Hepatocyte (in vitro differentiated cells): ENCODE results near the gene LSG1. TPM values are rescaled to one million over a fixed set of nuclear protein-coding genes. Genes with fewer than 3 reads are reported as not detected.
A peak's percentile ranks its signal among the peaks of the same experiment; 100 is the strongest.

Experiments used
- DNase-seq: peaks from one replicate; pipeline ENCODE4 v3.0.0-alpha.2; 2016; ENCODE audit warnings: low spot score
- H2AFZ ChIP-seq: fragments of 200-600 bp; sonication (generic); 2 replicates; pipeline ENCODE4 v1.6.0; 2016; ENCODE audit warnings: antibody characterized with exemption, mild to moderate bottlenecking
- H3K27ac ChIP-seq: fragments of 200-600 bp; sonication (generic); 2 replicates; pipeline ENCODE4 v1.5.1; 2016; ENCODE audit warnings: mild to moderate bottlenecking
- H3K27me3 ChIP-seq: fragments of 200-600 bp; sonication (generic); 2 replicates; pipeline ENCODE4 v1.6.1; 2016
- H3K36me3 ChIP-seq: fragments of 200-600 bp; sonication (generic); replicated peaks from 2 replicates; pipeline ENCODE4 v1.5.1; 2016; ENCODE audit warnings: low read depth; ENCODE audit not compliant: insufficient read depth
- H3K4me1 ChIP-seq: fragments of 200-600 bp; sonication (generic); 2 replicates; pipeline ENCODE4 v1.5.1; 2016; ENCODE audit warnings: mild to moderate bottlenecking, moderate library complexity; ENCODE audit not compliant: insufficient read depth
- H3K4me2 ChIP-seq: fragments of 200-600 bp; sonication (generic); 2 replicates; pipeline ENCODE4 v1.6.0; 2016
- H3K4me3 ChIP-seq: fragments of 200-600 bp; sonication (generic); 2 replicates; pipeline ENCODE4 v1.5.1; 2016; ENCODE audit warnings: mild to moderate bottlenecking
- H3K79me2 ChIP-seq: fragments of 200-600 bp; sonication (generic); 2 replicates; pipeline ENCODE4 v1.6.0; 2017; ENCODE audit warnings: mild to moderate bottlenecking
- H3K9me2 ChIP-seq: fragments of 200-600 bp; sonication (generic); replicated peaks from 2 replicates; pipeline ENCODE4 v1.6.0; 2017; ENCODE audit warnings: mild to moderate bottlenecking; ENCODE audit not compliant: insufficient read depth
- H3K9me3 ChIP-seq: fragments of 200-600 bp; sonication (generic); 2 replicates; pipeline ENCODE4 v1.5.1; 2016; ENCODE audit warnings: low read depth, mild to moderate bottlenecking
- H4K20me1 ChIP-seq: fragments of 200-600 bp; sonication (generic); 2 replicates; pipeline ENCODE4 v1.6.0; 2016; ENCODE audit warnings: mild to moderate bottlenecking; ENCODE audit not compliant: insufficient read depth, poor library complexity, severe bottlenecking
- CTCF ChIP-seq: fragments of 200-600 bp; sonication (generic); IDR thresholded peaks from 2 replicates; pipeline ENCODE4 v1.5.1; 2016; ENCODE audit warnings: antibody characterized with exemption, mild to moderate bottlenecking; ENCODE audit not compliant: poor library complexity
- EZH2 ChIP-seq: fragments of 200-600 bp; sonication (generic); IDR thresholded peaks from 2 replicates; pipeline ENCODE4 v1.6.1; 2016; ENCODE audit warnings: antibody characterized with exemption, mild to moderate bottlenecking, borderline replicate concordance
- EZH2phosphoT487 ChIP-seq: fragments of 200-600 bp; sonication (generic); IDR thresholded peaks from one replicate; pipeline ENCODE4 v1.6.1; 2018; ENCODE audit warnings: antibody characterized with exemption, mild to moderate bottlenecking, low read depth, moderate library complexity; ENCODE audit not compliant: unreplicated experiment, severe bottlenecking
- WGBS: methylation state at CpG from one replicate; pipeline ENCODE4 v1.1.6; 2016; ENCODE audit warnings: low lambda C conversion rate; ENCODE audit errors: missing lambda C conversion rate; 5-methylcytosine and 5-hydroxymethylcytosine counted together
- polyA plus RNA-seq: library from polyadenylated mRNA; unstranded; fragments of >200 nt; fragmentation: Nextera tagmentation; extraction: Ambion mirVana; gene quantifications from 2 replicates; pipeline ENCODE4 v1.2.1, GENCODE V29; 2016
- total RNA-seq: library from RNA; depleted of rRNA; stranded (reverse); fragments of >200 nt; gene quantifications from 2 replicates; pipeline ENCODE4 v1.2.3, GENCODE V29; 2014

The LSG1 gene
- total and polyA plus RNA-seq, 2 experiments from 2014 or later = 27.0 to 29.5 TPM

- Histone ChIP-seq H3K4me1 (peaks cover 42% of the 10 kb centered on the region), H4K20me1 (peaks cover 10% of the 10 kb centered on the region), H3K27me3 (no peaks in the 10 kb centered on the region), H3K9me3 (no peaks in the 10 kb centered on the region), H3K36me3 (no peaks in the 10 kb centered on the region), H3K9me2 (no peaks in the 10 kb centered on the region), H3K4me2 (no peak overlapping the region), H3K27ac (no peak overlapping the region), H2AFZ (no peak overlapping the region), H3K4me3 (no peak overlapping the region), H3K79me2 (peaks cover 5% of the 10 kb centered on the region)
- 70% methylated on average over 15 of the region's 15 CpGs for WGBS
- DNase-seq = no peak
- no peak for TF ChIP-seq CTCF
- TF ChIP-seq EZH2 = no peak
- no peak for TF ChIP-seq EZH2phosphoT487
Observed at GRCh38 chr3:194691481-194692283, 19.7 kb upstream of the LSG1 start.

GRCh38 chr3:194690501-194691372 lies 18.7 kb upstream of the LSG1 start:
- H3K4me1 ChIP-seq = peaks cover 42% of the 10 kb centered on the region
- H3K9me3 ChIP-seq = no peaks in the 10 kb centered on the region
- H3K79me2 ChIP-seq = peaks cover 11% of the 10 kb centered on the region
- TF ChIP-seq EZH2phosphoT487 (no peak), EZH2 (no peak), CTCF (no peak)
- no peaks in the 10 kb centered on the region for H3K27me3 ChIP-seq
- peak overlapping the region; percentile 83 for H3K27ac ChIP-seq
- no peak overlapping the region for H3K4me2 ChIP-seq
- H3K4me3 ChIP-seq = no peak overlapping the region
- peaks cover 13% of the 10 kb centered on the region for H4K20me1 ChIP-seq
- no peak for DNase-seq
- no peaks in the 10 kb centered on the region for H3K36me3 ChIP-seq
- WGBS = 65% methylated on average over 8 of the region's 8 CpGs
- no peaks in the 10 kb centered on the region for H3K9me2 ChIP-seq
- H2AFZ ChIP-seq = no peak overlapping the region

- H4K20me1 ChIP-seq = peaks cover 13% of the 10 kb centered on the region
- no peaks in the 10 kb centered on the region for H3K9me3 ChIP-seq
- H3K36me3 ChIP-seq = no peaks in the 10 kb centered on the region
- peaks cover 42% of the 10 kb centered on the region for H3K4me1 ChIP-seq
- peaks cover 8% of the 10 kb centered on the region for H3K27me3 ChIP-seq
- H3K4me2 ChIP-seq = peak overlapping the region; percentile 95
- peak; percentile 58 for DNase-seq
- peaks cover 11% of the 10 kb centered on the region for H3K79me2 ChIP-seq
- TF ChIP-seq CTCF (no peak), EZH2 (no peak), EZH2phosphoT487 (no peak)
- no peak overlapping the region for H2AFZ ChIP-seq
- WGBS = 44% methylated on average over 9 of the region's 9 CpGs
- H3K9me2 ChIP-seq = no peaks in the 10 kb centered on the region
- H3K4me3 ChIP-seq = no peak overlapping the region
- peak overlapping the region; percentile 83 for H3K27ac ChIP-seq
Observed at GRCh38 chr3:194689493-194689944, 17.5 kb upstream of the LSG1 start.
